Body of pancreas (tissue), 4 donors: ENCODE results near the gene KDM4B.

ENCODE experiments used
- POLR2A ChIP-seq, 3 donors: fragments of 450-650 bp; IDR thresholded peaks; one replicate each; pipeline ENCODE4 v1.6.1; 2016; ENCODE audit warnings: antibody characterized with exemption in 3 of 3, mild to moderate bottlenecking in 2 of 3
- TF ChIP-seq, protein P1 (sequence below), 7 experiments: fragments of 450-650 bp in 4 of 7; fragments of 200-600 bp in 3 of 7; sonication (generic) in 3 of 7; IDR thresholded peaks; one replicate each; pipeline ENCODE4 v1.5.1; 2016 to 2019; ENCODE audit warnings: antibody characterized with exemption in 7 of 7

DNA sequence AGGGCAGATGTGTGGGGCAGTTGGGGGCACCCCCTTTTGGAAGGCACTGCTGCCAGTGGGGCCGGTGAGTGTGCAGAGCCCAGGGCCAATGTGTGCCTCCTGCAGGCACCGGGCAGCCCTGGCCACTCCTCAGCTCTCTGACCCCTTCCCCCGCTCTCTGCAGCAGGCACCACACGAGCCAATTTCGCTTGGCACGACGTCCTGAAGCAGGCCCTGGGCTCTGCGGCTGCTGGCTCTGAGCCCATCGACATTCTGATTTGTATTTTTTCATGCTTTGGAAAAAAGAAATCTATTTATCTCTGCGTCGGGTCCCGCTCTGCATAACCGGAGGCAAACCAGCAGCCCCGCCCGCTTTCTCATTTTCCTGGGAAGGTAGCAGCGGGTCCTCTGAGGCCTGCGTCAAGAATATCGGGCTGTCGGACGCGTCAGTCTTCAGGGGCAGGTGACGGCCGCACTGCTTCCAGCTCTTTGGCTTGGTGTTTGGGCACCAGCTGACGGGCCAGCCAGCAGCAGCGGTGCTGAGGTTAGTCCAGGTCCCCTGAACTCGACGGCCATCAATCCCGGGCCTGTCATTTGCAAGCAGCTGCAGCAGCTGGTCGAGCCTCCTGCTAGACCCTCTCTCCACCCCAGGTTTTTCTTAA is 134.3 kb downstream of the KDM4B start:
- TF ChIP-seq, protein P1, sequence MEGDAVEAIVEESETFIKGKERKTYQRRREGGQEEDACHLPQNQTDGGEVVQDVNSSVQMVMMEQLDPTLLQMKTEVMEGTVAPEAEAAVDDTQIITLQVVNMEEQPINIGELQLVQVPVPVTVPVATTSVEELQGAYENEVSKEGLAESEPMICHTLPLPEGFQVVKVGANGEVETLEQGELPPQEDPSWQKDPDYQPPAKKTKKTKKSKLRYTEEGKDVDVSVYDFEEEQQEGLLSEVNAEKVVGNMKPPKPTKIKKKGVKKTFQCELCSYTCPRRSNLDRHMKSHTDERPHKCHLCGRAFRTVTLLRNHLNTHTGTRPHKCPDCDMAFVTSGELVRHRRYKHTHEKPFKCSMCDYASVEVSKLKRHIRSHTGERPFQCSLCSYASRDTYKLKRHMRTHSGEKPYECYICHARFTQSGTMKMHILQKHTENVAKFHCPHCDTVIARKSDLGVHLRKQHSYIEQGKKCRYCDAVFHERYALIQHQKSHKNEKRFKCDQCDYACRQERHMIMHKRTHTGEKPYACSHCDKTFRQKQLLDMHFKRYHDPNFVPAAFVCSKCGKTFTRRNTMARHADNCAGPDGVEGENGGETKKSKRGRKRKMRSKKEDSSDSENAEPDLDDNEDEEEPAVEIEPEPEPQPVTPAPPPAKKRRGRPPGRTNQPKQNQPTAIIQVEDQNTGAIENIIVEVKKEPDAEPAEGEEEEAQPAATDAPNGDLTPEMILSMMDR (IDR thresholded peaks at IDR 0.05) = peak in 1 of 7 experiments; percentile 7
- peak; percentile 21 to 58 (median 56) for TF ChIP-seq POLR2A (IDR thresholded peaks at IDR 0.05)
